ENCODE measurements around the gene IL20RA. TPM values are rescaled to one million over a fixed set of nuclear protein-coding genes. Genes with fewer than 3 reads are reported as not detected.

The IL20RA gene
- total and polyA plus RNA-seq, 2 of the 13 experiments (the other 11 are each of a cell fraction or from before 2014, with no cell fraction given), result not detected

GRCh38 chr6:137039010-137039409 is 5.8 kb downstream of the IL20RA start:
- H3K27ac ChIP-seq (ENCODE audit: extremely low read length, insufficient read depth, low read length), result no peak overlapping the region
- peaks cover 0 to 28% of the 10 kb centered on the region in 2 experiments; a peak in 4 of 5 replicates for H3K27me3 ChIP-seq (ENCODE audit: control insufficient read depth in 1 of 2, insufficient read depth in 2 of 2, low read length in 2 of 2)
- in situ Hi-C loops (cut with HindIII; ENCODE audit: extremely low pct_ligation_motif_present, low pct_unique_long_range_greater_than_20kb), result no loop called here
- FAIRE-seq (no peak), DNase-seq (ENCODE audit: low spot score) (no peak), ATAC-seq (no peak)
- no peaks in the 10 kb centered on the region for H3K79me2 ChIP-seq (ENCODE audit: insufficient read depth, low read length)
- BruUV-seq (replicated peaks), result no TSS peak
- TF ChIP-seq ZNF777 (CRISPR knock-in tag; IDR thresholded peaks at IDR 0.05) (no peak), SALL2 (CRISPR knock-in tag; IDR thresholded peaks at IDR 0.05) (no peak), ELF3 (CRISPR knock-in tag; IDR thresholded peaks at IDR 0.05) (no peak)
- H2AFZ ChIP-seq (ENCODE audit: low read length), result no peak overlapping the region
- intact Hi-C loops (cut with micrococcal nuclease; ENCODE audit: unreplicated experiment), result no loop called here
- H3K36me3 ChIP-seq (replicated peaks in 1 of 2; ENCODE audit: control insufficient read depth in 1 of 2, insufficient read depth in 2 of 2, low read length in 2 of 2), result no peaks in the 10 kb centered on the region
- H4K20me1 ChIP-seq (ENCODE audit: insufficient read depth, low read length), result no peaks in the 10 kb centered on the region
- ChIA-PET POLR2A (no interaction called here), CTCF (ENCODE audit: low intra/inter-chr PET ratio, low total read pairs) (no interaction called here)
- 17% methylated on average over 4 of the region's 4 CpGs for WGBS (ENCODE audit: low lambda C conversion rate)
- no peak overlapping the region for H3K9ac ChIP-seq (ENCODE audit: insufficient read depth, low read depth, low read length)
- H3K9me3 ChIP-seq (ENCODE audit: low read length), result no peaks in the 10 kb centered on the region
- no peak overlapping the region for H3K4me2 ChIP-seq (ENCODE audit: low read depth, low read length)
- peaks cover 4% of the 10 kb centered on the region; the same call in 1 of the 2 replicates for H3K4me1 ChIP-seq (ENCODE audit: insufficient read depth, low read length)
- H3K4me3 ChIP-seq (replicated peaks in 1 of 3; ENCODE audit: insufficient read depth in 1 of 3, low read depth in 2 of 3, low read length in 3 of 3), result no peak overlapping the region

DNA sequence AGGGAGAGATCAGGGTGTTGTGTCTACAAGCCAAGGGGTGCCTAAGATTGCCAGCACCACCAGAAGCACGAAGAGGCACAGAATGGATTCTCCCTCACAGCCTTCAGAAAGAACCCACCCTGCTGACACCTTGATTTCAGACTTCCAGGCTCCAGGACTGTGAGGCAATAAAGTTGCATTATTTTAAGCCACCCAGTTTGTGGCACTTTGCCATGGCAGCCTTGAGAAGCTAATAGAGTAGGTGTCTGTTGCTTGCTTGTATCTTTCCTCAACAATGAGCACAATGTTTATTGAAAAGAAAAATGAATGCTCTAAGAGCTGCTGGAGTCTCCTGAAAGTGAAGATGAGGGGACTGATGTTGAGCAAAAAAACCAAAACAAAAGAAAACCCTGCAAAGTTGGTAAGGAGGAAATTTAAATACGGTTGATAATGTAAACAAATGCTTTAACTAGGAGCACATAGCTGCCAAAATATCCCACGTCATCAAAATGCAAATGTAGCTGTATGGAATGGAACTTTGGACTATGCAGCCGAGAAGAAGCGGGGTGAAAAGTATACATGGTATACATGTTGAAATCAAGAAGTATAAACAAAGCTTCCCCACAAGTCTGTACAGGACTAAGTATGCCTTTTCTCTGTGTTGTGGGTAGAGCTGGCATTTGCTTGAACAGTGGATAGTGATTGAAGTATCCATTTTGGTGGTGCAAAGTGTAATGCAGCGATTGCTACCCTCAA is 8.0 kb downstream of the IL20RA start:
- Histone ChIP-seq H2AFZ (ENCODE audit: low read length) (no peak overlapping the region), H3K9me3 (ENCODE audit: low read length) (no peaks in the 10 kb centered on the region), H4K20me1 (ENCODE audit: insufficient read depth, low read length) (no peaks in the 10 kb centered on the region), H3K4me2 (ENCODE audit: low read depth, low read length) (no peak overlapping the region), H3K79me2 (ENCODE audit: insufficient read depth, low read length) (no peaks in the 10 kb centered on the region), H3K27me3 (ENCODE audit: control insufficient read depth in 1 of 2, insufficient read depth in 2 of 2, low read length in 2 of 2) (peaks cover 0 to 9% of the 10 kb centered on the region in 2 experiments; a peak in 2 of 5 replicates), H3K27ac (ENCODE audit: extremely low read length, insufficient read depth, low read length) (no peak overlapping the region), H3K4me3 (replicated peaks in 1 of 3; ENCODE audit: insufficient read depth in 1 of 3, low read depth in 2 of 3, low read length in 3 of 3) (no peak overlapping the region), H3K4me1 (ENCODE audit: insufficient read depth, low read length) (no peaks in the 10 kb centered on the region), H3K9ac (ENCODE audit: insufficient read depth, low read depth, low read length) (no peak overlapping the region), H3K36me3 (replicated peaks in 1 of 2; ENCODE audit: control insufficient read depth in 1 of 2, insufficient read depth in 2 of 2, low read length in 2 of 2) (no peaks in the 10 kb centered on the region)
- DNase-seq (ENCODE audit: low spot score), result peak; percentile 20
- TF ChIP-seq ZSCAN30 (CRISPR knock-in tag; IDR thresholded peaks at IDR 0.05), result no peak
- peak; percentile 88 to 90 for TF ChIP-seq MAFK (conservative IDR thresholded peaks at IDR 0.05 in 1 of 2, IDR thresholded peaks at IDR 0.05 in 1 of 2; ENCODE audit: low read length in 2 of 2)
- TF ChIP-seq ZNF441 (CRISPR knock-in tag; IDR thresholded peaks at IDR 0.05; ENCODE audit: borderline replicate concordance), result no peak
- no peak for TF ChIP-seq ZNF749 (CRISPR knock-in tag; IDR thresholded peaks at IDR 0.05; ENCODE audit: borderline replicate concordance)
- TF ChIP-seq MAFF (IDR thresholded peaks at IDR 0.05; ENCODE audit: low read depth, low read length), result peak; percentile 85
- TF ChIP-seq CREB1 (IDR thresholded peaks at IDR 0.05), result peak; percentile 68
- no peak for TF ChIP-seq CREB1 (CRISPR knock-in tag; IDR thresholded peaks at IDR 0.05)
- WGBS (ENCODE audit: low lambda C conversion rate), result 1% methylated on average over 6 of the region's 6 CpGs
- BruUV-seq (replicated peaks), result no TSS peak
- CTCF ChIA-PET (ENCODE audit: low intra/inter-chr PET ratio, low total read pairs), result no interaction called here
- in situ Hi-C loops (cut with HindIII; ENCODE audit: extremely low pct_ligation_motif_present, low pct_unique_long_range_greater_than_20kb) (no loop called here), intact Hi-C loops (cut with micrococcal nuclease; ENCODE audit: unreplicated experiment) (no loop called here)
- no peak for FAIRE-seq
- peak; percentile 34; the same call in 1 of the 3 replicates for ATAC-seq
- POLR2A ChIA-PET, result no interaction called here
